ENCODE results near the gene CLNS1A.
"Not testable (repeated sequence)": the region's sequence is repeated elsewhere in the genome, so short reads cannot be mapped to it uniquely, and the experiment has no call there.

The CLNS1A gene, protein sequence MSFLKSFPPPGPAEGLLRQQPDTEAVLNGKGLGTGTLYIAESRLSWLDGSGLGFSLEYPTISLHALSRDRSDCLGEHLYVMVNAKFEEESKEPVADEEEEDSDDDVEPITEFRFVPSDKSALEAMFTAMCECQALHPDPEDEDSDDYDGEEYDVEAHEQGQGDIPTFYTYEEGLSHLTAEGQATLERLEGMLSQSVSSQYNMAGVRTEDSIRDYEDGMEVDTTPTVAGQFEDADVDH

DNA sequence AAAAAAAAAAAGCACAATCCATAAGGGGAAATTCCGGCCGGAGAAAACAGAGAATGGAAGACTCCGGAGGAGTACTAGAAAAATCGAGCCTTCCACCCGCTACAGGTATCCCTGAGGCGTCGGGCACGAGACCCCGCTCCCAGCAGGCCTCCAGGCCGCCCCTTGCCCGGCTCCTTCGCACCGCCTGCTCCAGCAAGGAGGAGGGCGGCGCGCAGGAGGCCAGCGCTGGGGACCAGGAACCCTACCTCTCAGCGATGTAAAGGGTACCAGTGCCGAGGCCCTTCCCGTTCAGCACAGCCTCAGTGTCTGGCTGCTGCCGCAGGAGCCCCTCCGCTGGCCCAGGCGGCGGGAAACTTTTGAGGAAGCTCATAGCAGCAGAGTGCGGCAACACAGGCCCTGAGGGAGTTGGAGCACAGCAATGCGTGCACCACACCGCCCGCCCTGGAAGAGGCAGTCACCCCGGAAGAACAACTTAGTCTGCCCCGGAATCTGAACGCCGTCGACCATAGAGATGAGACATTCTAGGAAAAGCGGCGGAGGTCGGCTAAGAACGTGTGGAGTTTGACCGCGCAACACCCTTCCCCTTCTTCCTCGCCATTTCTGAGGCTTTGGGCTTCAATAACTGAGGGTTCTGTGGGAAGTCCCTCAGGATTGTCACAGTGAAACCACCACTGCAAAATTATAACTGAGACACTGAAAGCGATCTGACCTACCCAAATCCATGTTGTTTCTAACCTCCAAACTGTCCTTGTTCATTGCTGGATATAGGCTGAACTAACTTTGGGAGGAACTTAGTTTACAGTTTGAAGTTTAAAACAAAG, at the start of gene CLNS1A:
TSS of gene CLNS1A (minus strand) at position 450 of the 821 bp plus-strand sequence. CDS start at position 370, 80 bp downstream.
- peak; percentile 64 for DNase-seq (ENCODE audit: low read depth)

- DNase-seq (ENCODE audit: low read depth) = no peak
These were observed 49.5 kb upstream of the CLNS1A start for GRCh38 chr11:77687088-77687487.

DNA sequence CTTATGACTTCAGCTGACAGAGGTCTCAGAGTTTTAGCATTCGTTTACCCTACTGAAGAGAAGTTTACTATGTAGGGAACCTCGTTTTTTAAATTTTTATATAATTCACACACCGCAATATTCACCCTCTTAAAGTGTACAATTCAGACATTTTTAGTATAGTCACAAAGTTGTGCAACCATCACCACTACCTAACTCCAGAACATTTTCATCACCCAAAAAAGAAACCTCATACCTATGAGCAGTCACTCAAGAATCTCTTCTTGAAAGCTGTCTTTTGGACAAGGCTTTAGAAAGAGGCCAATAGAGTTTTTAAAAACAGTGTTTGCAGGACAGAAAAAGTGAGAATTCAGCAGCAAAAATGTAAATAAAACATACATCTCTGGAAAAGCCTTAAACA, 39.5 kb upstream of the CLNS1A start:
- no peak for DNase-seq (ENCODE audit: low read depth)

GRCh38 chr11:77672264-77672663, 34.7 kb upstream of the CLNS1A start:
- no peak for DNase-seq (ENCODE audit: low read depth)

DNA sequence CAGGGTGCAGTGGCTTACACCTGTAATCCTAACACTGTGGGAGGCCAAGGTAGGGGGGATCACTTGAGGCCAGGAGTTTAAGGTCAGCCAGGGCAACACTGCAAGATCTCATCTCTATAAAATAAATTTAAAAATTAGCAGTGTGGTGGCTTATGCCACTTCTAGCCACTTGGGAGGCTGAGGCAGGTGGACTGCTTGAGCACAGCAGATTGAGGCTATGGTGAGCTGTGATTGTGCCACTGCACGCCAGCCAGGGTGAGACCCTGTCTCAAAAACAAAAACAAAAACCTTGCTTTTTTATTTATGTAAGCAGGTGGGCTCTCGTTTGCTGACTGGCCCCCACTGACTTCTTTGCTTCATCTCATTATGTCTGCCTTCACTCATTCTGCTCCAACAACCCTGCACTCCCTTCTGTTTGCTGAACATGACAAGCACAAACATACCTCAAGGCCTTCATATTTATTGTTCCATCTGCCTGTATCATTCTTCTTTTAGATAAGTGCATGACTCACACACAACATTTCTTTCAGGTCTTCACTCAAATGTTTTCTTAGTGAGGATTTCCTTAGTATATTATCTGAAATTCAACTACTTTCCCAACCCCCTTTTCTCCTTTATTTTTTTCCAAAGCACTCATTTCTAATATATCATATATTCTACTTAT, 32.4 kb upstream of the CLNS1A start:
- no peak for DNase-seq (ENCODE audit: low read depth)

GRCh38 chr11:77668760-77669159, 31.2 kb upstream of the CLNS1A start:
- no peak for DNase-seq (ENCODE audit: low read depth)

DNA sequence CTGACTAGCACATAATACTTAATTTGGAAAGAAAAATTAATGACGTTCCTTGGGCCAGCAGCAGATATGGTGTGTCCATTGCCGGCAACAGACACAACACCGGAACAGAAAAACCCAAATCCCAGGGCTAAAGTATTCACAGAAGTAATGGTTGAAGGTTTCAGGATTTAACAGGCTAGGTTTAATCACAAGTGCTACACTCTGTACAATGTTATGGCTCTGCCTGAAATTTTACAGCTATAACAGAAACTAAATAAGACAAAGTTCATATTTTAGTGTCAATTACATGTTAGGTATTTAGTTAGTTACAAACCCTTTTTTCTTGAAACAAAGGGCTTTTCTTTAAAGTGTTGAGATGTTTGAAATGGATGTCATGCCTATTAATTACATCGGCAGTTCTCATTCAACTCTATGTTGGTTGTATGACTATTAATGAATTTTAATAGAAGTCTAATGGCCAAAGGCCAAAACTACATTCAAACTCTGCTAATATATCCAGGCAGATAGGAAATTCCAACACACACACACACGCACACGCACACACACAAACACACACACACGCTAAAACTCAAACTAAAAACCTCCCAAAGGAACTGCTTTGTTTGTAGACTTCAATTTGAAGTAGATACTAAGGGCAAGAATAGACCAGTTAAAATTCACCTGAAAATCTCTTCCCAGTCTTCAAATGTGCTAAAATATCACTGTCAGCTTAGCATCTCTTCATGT, 27.8 kb upstream of the CLNS1A start:
- DNase-seq (ENCODE audit: low read depth) = no peak

- no peak for DNase-seq (ENCODE audit: low read depth)
These were observed 24.1 kb upstream of the CLNS1A start for GRCh38 chr11:77661670-77662069.

DNA sequence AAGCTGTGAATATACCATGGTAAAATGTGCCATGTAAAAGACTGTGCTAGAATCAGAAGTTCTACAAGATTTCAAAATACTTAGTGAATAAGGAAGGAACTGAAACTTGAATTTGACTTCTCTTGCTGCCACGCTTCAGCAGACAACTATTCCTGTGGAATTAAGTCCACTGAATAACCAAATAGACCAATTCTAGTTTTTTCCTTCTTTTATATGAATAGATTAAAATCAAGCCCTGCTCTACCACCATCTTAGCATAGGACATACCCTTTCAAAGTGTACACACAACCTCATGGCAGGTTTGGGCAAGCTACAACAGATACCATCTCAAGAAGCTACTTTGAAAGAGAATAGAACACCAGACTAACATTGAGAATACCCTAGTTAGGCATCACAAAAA, 23.4 kb upstream of the CLNS1A start:
- no peak for DNase-seq (ENCODE audit: low read depth)

DNA sequence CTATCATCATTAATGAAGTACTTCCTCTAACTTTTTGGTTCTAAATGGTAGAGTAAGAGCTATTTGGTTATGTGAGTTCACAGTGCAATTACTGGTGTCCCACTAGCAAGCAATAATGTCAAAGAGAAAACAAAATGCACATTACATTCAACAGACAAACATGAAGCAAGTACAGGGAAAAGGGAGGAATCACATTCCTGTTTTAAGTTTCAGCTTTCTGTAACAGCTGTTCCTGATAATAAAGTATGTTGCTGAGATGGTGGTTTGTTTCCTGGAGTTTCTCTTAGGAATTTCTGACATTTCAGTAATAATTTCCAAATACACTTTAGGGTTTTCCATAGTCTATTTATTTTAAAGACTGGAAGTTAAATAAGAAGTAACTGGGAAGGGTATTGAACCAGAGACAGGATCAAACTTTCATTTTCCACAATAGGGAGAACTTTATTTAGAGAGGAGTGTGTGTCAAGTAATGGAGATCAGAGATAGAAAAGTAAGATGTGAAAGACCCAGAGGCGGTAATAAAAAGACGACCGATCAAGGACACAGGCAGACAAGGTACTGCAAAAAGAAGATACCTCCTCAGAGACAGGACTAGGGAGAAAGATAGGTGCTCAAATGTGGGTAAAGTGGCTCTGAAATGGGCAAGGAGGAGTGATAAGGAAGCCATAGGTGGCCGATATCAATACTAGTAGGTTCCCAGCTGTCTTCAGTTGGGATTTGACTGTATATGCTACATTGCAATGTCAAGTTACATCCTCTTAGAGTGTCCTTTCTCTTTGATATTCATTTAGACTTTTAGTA, 20.8 kb upstream of the CLNS1A start:
- no peak for DNase-seq (ENCODE audit: low read depth)

GRCh38 chr11:77656362-77656761, 18.8 kb upstream of the CLNS1A start:
- no peak for DNase-seq (ENCODE audit: low read depth)

GRCh38 chr11:77654770-77655434, 17.3 kb upstream of the CLNS1A start:
- DNase-seq (ENCODE audit: low read depth) = no peak

DNA sequence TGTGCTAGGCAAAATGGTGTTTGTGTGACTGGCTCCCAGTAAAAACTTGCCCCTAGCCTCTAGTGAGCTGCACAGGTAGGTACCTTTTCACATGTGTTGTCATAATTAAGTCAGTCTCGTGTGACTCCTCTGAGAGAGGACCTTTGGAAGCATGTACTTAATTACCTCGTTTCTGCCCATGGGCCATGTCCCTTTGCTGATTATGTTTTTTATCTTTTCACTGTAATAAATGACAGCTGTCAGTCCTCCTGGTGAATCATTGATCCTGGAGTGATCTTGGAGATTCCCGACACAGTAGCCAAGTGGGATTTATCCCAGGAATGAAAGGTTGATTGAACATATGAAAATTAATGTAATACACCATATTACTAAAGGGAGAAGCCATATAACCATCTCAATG, 12.5 kb upstream of the CLNS1A start:
- no peak for DNase-seq (ENCODE audit: low read depth)

DNA sequence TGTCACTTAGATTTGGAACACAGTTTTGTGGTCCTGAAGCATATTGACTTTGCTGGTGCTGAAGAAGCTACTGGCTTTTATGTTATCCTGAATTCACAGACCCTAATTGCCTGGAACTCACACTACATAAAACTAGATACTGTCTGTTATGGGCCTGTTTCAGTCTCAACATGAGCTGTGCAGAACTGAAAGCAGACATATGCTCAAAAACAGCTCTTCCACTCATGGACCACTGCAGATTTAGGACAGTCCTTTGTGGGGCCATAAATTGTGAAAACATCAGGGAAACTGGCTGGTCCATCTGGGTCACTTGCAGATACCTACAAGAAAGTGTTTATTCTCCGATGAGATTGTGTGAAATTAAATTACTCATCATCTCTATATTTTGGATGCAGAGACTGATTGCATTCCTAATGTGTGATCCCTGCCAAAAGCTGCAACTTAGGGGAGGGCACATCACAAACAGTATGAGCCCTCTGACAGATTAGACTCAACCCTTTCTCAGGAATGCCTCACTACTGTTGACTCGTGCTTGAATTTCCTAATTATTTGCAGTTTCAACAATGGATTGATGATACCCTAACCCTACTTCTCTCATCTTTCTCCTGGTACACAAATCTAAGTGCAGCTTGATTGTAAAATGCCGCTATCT, 10.2 kb upstream of the CLNS1A start:
- DNase-seq (ENCODE audit: low read depth) = no peak

DNA sequence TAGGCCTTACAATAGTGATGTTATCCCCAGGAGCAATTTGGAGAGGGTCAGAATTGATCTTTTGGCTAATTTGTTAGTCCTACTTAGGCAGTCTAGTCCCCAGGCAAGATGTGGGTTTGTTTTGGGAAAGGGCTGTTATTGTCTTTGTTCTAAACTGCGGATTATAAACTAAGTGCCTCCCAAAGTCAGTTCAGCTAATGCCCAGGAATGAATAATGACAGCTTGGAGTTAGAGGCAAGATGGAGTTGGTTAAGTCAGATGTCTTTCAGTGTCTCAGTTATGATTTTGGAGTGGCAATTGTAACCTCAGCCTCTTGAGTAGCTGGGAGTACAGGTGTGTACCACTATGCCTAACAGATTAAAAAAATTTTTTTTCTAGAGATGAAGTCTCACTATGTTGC, 7.3 kb upstream of the CLNS1A start:
- no peak for DNase-seq (ENCODE audit: low read depth)

- no peak for DNase-seq (ENCODE audit: low read depth)
These were observed 4.6 kb upstream of the CLNS1A start for GRCh38 chr11:77642228-77642627.

- DNase-seq (ENCODE audit: low read depth) = no peak
These were observed 756 bp downstream of the CLNS1A start for GRCh38 chr11:77636731-77637344.

DNA sequence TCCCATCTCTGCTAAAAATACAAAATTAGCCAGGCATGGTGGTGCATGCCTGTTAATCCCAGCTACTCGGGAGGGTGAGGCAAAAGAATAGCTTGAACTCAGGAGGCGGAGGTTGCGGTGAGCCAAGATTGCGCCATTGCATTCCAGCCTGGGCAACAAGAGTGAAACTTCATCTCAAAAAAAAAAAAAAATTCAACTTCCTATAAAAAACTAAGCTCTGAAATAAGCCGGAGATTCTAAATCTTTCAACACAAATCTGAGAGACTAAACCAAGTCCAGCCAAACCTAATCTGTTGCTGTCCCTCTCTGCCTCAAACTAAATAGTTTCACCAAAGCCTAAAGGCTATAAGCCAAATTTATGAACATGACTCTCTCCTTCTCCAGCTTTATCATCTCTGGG, 3.7 kb downstream of the CLNS1A start:
- DNase-seq (ENCODE audit: low read depth) = not testable (repeated sequence)

- DNase-seq (ENCODE audit: low read depth) = no peak
These were observed 7.4 kb downstream of the CLNS1A start for GRCh38 chr11:77630157-77630710.

Measured in stimulated activated CD8-positive, alpha-beta memory T cell treated with anti-CD3 and anti-CD28 coated beads, Interleukin-12 subunit alpha, Interleukin-12 subunit beta, amount 100 ng/mL, for 4 hours (primary cell).